ENCODE measurements around the gene TUFT1. TPM values are rescaled to one million over a fixed set of nuclear protein-coding genes. Genes with fewer than 3 reads are reported as not detected.

The TUFT1 gene
- polyA plus RNA-seq, 1 donor from 2014 or later: 25.8 TPM

GRCh38 chr1:151509350-151510019 lies 30.6 kb upstream of the TUFT1 start:
- Histone ChIP-seq H4K20me1 (ENCODE audit: insufficient read depth) (no peaks in the 10 kb centered on the region), H3K9ac (ENCODE audit: low read length) (no peak overlapping the region), H3K27ac (ENCODE audit: low read length) (no peak overlapping the region), H3K79me2 (replicated peaks; ENCODE audit: insufficient read depth, low read length) (no peaks in the 10 kb centered on the region), H3K4me3 (ENCODE audit: low read length) (no peak overlapping the region), H3K27me3 (ENCODE audit: insufficient read depth, low read depth, low read length) (peaks cover 13% of the 10 kb centered on the region), H3K36me3 (ENCODE audit: insufficient read depth, low read length) (no peaks in the 10 kb centered on the region), H3K9me3 (ENCODE audit: low read length) (no peaks in the 10 kb centered on the region), H3K4me2 (ENCODE audit: low read length) (no peak overlapping the region), H3K9me2 (ENCODE audit: insufficient read depth, low read length) (no peaks in the 10 kb centered on the region), H3F3A (ENCODE audit: insufficient read depth, low read length, poor library complexity, severe bottlenecking) (peaks cover 9% of the 10 kb centered on the region), H2AFZ (ENCODE audit: low read depth, low read length) (no peak overlapping the region)
- TF ChIP-seq SMC3 (conservative IDR thresholded peaks at IDR 0.05; ENCODE audit: poor library complexity) (no peak), EZH2 (IDR thresholded peaks at IDR 0.05; ENCODE audit: borderline replicate concordance, insufficient read depth, low read length, poor library complexity, severe bottlenecking) (no peak), CTCF (IDR thresholded peaks at IDR 0.05; ENCODE audit: poor library complexity, severe bottlenecking) (no peak), MXI1 (conservative IDR thresholded peaks at IDR 0.05; ENCODE audit: poor library complexity, severe bottlenecking) (no peak), RAD21 (conservative IDR thresholded peaks at IDR 0.05) (no peak), TAF1 (IDR thresholded peaks at IDR 0.05; ENCODE audit: low read depth) (no peak), POLR2AphosphoS5 (IDR thresholded peaks at IDR 0.05) (no peak), EP300 (conservative IDR thresholded peaks at IDR 0.05; ENCODE audit: poor library complexity, severe bottlenecking) (no peak), REST (IDR thresholded peaks at IDR 0.05; ENCODE audit: borderline replicate concordance) (no peak)

- Histone ChIP-seq H2AFZ (ENCODE audit: low read depth, low read length) (no peak overlapping the region), H3K27me3 (ENCODE audit: insufficient read depth, low read depth, low read length) (peaks cover 13% of the 10 kb centered on the region), H4K20me1 (ENCODE audit: insufficient read depth) (no peaks in the 10 kb centered on the region), H3K9me3 (ENCODE audit: low read length) (no peaks in the 10 kb centered on the region), H3K36me3 (ENCODE audit: insufficient read depth, low read length) (no peaks in the 10 kb centered on the region), H3K9me2 (ENCODE audit: insufficient read depth, low read length) (no peaks in the 10 kb centered on the region), H3K79me2 (replicated peaks; ENCODE audit: insufficient read depth, low read length) (no peaks in the 10 kb centered on the region), H3F3A (ENCODE audit: insufficient read depth, low read length, poor library complexity, severe bottlenecking) (peaks cover 9% of the 10 kb centered on the region), H3K4me2 (ENCODE audit: low read length) (peak overlapping the region; percentile 75), H3K9ac (ENCODE audit: low read length) (peak overlapping the region; percentile 91), H3K27ac (ENCODE audit: low read length) (peak overlapping the region; percentile 89), H3K4me3 (ENCODE audit: low read length) (peak overlapping the region; percentile 90)
- TF ChIP-seq EP300 (conservative IDR thresholded peaks at IDR 0.05; ENCODE audit: poor library complexity, severe bottlenecking) (no peak), SMC3 (conservative IDR thresholded peaks at IDR 0.05; ENCODE audit: poor library complexity) (no peak), TAF1 (IDR thresholded peaks at IDR 0.05; ENCODE audit: low read depth) (no peak)
Measured at GRCh38 chr1:151510020-151510405, 30.1 kb upstream of the TUFT1 start.
